ENCODE data around the gene LY6G6C. TPM values are rescaled to one million over a fixed set of nuclear protein-coding genes. Genes with fewer than 3 reads are reported as not detected.

The LY6G6C gene
- total RNA-seq, 2 experiments from 2014 or later: not detected

- ATAC-seq (ENCODE audit: poor library complexity) (no peak), DNase-seq (no peak)
- H3K9me3 Mint-ChIP-seq: no peaks in the 10 kb centered on the region
- peaks cover 12% of the 10 kb centered on the region for H3K4me1 Mint-ChIP-seq (ENCODE audit: low read depth)
- H3K27me3 Mint-ChIP-seq: no peaks in the 10 kb centered on the region
- TF ChIP-seq CTCF (IDR thresholded peaks at IDR 0.05): no peak
- Histone ChIP-seq H3K9me3 (ENCODE audit: control insufficient read depth in 1 of 2, insufficient read depth in 1 of 2, low read length in 2 of 2) (no peaks in the 10 kb centered on the region), H3K4me1 (ENCODE audit: insufficient read depth, low read length) (peaks cover 20% of the 10 kb centered on the region), H3K27ac (ENCODE audit: low read depth in 1 of 2, low read length in 2 of 2) (no peak overlapping the region), H3K27me3 (ENCODE audit: control insufficient read depth in 1 of 2, insufficient read depth in 2 of 2, low read length in 2 of 2) (no peaks in the 10 kb centered on the region), H3K36me3 (ENCODE audit: insufficient read depth, low read length) (no peaks in the 10 kb centered on the region), H3K4me3 (ENCODE audit: low read length) (no peak overlapping the region)
- no peak overlapping the region for H3K27ac Mint-ChIP-seq
- H3K4me3 Mint-ChIP-seq: no peak overlapping the region
- POLR2A ChIA-PET: interaction anchor here (1.8 kb wide), 1 partner anchor 88 kb away, joined by 5 read pairs; no protein-coding TSS in a partner anchor
- H3K36me3 Mint-ChIP-seq (ENCODE audit: low read depth): no peaks in the 10 kb centered on the region
- CTCF ChIA-PET: no interaction called here
- intact Hi-C loops (cut with DNase I, micrococcal nuclease): no loop called here
These were observed 13.3 kb downstream of the LY6G6C start for GRCh38 chr6:31708224-31708623.

GRCh38 chr6:31707701-31708100 lies 13.8 kb downstream of the LY6G6C start:
- Mint-ChIP-seq H3K36me3 (ENCODE audit: low read depth) (peaks cover 2% of the 10 kb centered on the region), H3K27me3 (no peaks in the 10 kb centered on the region), H3K27ac (no peak overlapping the region), H3K9me3 (no peaks in the 10 kb centered on the region), H3K4me3 (no peak overlapping the region), H3K4me1 (ENCODE audit: low read depth) (peaks cover 13% of the 10 kb centered on the region)
- no peaks in the 10 kb centered on the region for H3K27me3 ChIP-seq (ENCODE audit: control insufficient read depth in 1 of 2, insufficient read depth in 2 of 2, low read length in 2 of 2)
- no peak for TF ChIP-seq CTCF (IDR thresholded peaks at IDR 0.05)
- no peaks in the 10 kb centered on the region for H3K36me3 ChIP-seq (ENCODE audit: insufficient read depth, low read length)
- peaks cover 20% of the 10 kb centered on the region for H3K4me1 ChIP-seq (ENCODE audit: insufficient read depth, low read length)
- CTCF ChIA-PET: no interaction called here
- no peak for ATAC-seq (ENCODE audit: poor library complexity)
- H3K27ac ChIP-seq (ENCODE audit: low read depth in 1 of 2, low read length in 2 of 2): no peak overlapping the region
- POLR2A ChIA-PET: interaction anchor here (1.8 kb wide), 1 partner anchor 88 kb away, joined by 5 read pairs; no protein-coding TSS in a partner anchor
- H3K4me3 ChIP-seq (ENCODE audit: low read length): no peak overlapping the region
- intact Hi-C loops (cut with DNase I, micrococcal nuclease): no loop called here
- no peaks in the 10 kb centered on the region for H3K9me3 ChIP-seq (ENCODE audit: control insufficient read depth in 1 of 2, insufficient read depth in 1 of 2, low read length in 2 of 2)
- no peak for DNase-seq

- Mint-ChIP-seq H3K4me3 (no peak within 1 kb of the TSS), H3K4me1 (ENCODE audit: low read depth) (peaks cover 17% of the 10 kb centered on the region), H3K27me3 (no peaks in the 10 kb centered on the region), H3K36me3 (ENCODE audit: low read depth) (peaks cover 11% of the 10 kb centered on the region), H3K27ac (no peak within 1 kb of the TSS), H3K9me3 (no peaks in the 10 kb centered on the region)
- Histone ChIP-seq H3K27me3 (ENCODE audit: control insufficient read depth in 1 of 2, insufficient read depth in 2 of 2, low read length in 2 of 2) (no peaks in the 10 kb centered on the region), H3K9me3 (ENCODE audit: control insufficient read depth in 1 of 2, insufficient read depth in 1 of 2, low read length in 2 of 2) (no peaks in the 10 kb centered on the region), H3K36me3 (ENCODE audit: insufficient read depth, low read length) (no peaks in the 10 kb centered on the region), H3K27ac (ENCODE audit: low read depth in 1 of 2, low read length in 2 of 2) (no peak within 1 kb of the TSS), H3K4me1 (ENCODE audit: insufficient read depth, low read length) (peaks cover 29% of the 10 kb centered on the region), H3K4me3 (ENCODE audit: low read length) (no peak within 1 kb of the TSS)
- intact Hi-C loops (cut with DNase I, micrococcal nuclease): no loop called here
- DNase-seq (no peak), ATAC-seq (ENCODE audit: poor library complexity) (no peak)
- CTCF ChIA-PET: interaction anchor here (0.7 kb wide), 1 partner anchor 78 kb away, joined by 4 read pairs; no protein-coding TSS in a partner anchor
- POLR2A ChIA-PET: interaction anchor here (1.8 kb wide), 1 partner anchor 87 kb away, joined by 5 read pairs; no protein-coding TSS in a partner anchor
- TF ChIP-seq CTCF (IDR thresholded peaks at IDR 0.05): no peak
These were observed 14.9 kb downstream of the LY6G6C start, which contains the start of gene LY6G6F for GRCh38 chr6:31706599-31706998. LY6G6F (plus strand) TSS chr6:31706866; CDS start chr6:31706907, 41 bp downstream.

Data from CD4-positive, alpha-beta T cell (primary cell).